GM13976 (cell line): ENCODE data around the gene RLN2.

ENCODE experiments used
- DNase-seq: peaks from one replicate; pipeline ENCODE4 v3.0.0; 2012; ENCODE audit warnings: low spot score
- CTCF ChIP-seq: IDR thresholded peaks from 2 replicates; pipeline ENCODE4 v1.5.1; 2012; ENCODE audit warnings: borderline replicate concordance, mild to moderate bottlenecking; ENCODE audit not compliant: insufficient read depth; ENCODE audit errors: extremely low read depth, missing control alignments, control extremely low read depth
- in situ Hi-C: fragments of 300-500 bp; cut with MboI; formaldehyde crosslinking; loops from one replicate; pipeline ENCODE4 v1.12.0; 2022; ENCODE audit warnings: low sequenced_read_pairs, mixed read lengths, inconsistent platforms; ENCODE audit not compliant: unreplicated experiment

Gene RLN2

GRCh38 chr9:5292141-5292540, 12.4 kb downstream of the RLN2 start:
- no peak for TF ChIP-seq CTCF
- in situ Hi-C loops = no loop called here
- DNase-seq = no peak

GRCh38 chr9:5288591-5288990, 15.9 kb downstream of the RLN2 start:
- TF ChIP-seq CTCF = no peak
- DNase-seq = no peak
- in situ Hi-C loops = no loop called here

- no peak for TF ChIP-seq CTCF
- no peak for DNase-seq
- in situ Hi-C loops = no loop called here
Measured at GRCh38 chr9:5286262-5286661, 18.3 kb downstream of the RLN2 start.

- DNase-seq = peak; percentile 24
- in situ Hi-C loops = no loop called here
- no peak for TF ChIP-seq CTCF
Measured at GRCh38 chr9:5278486-5278885, 26.0 kb downstream of the RLN2 start.

- no peak for TF ChIP-seq CTCF
- in situ Hi-C loops = no loop called here
Measured at GRCh38 chr9:5274770-5275169, 29.7 kb downstream of the RLN2 start.

GRCh38 chr9:5269249-5269715, 35.2 kb downstream of the RLN2 start:
- in situ Hi-C loops = no loop called here
- no peak for DNase-seq
- TF ChIP-seq CTCF = no peak

More at GRCh38 chr9:5274770-5275169, 29.7 kb downstream of the RLN2 start:
- DNase-seq = peak; percentile 37

- DNase-seq = no peak
- in situ Hi-C loops = no loop called here
Measured at GRCh38 chr9:5265939-5266338, 38.6 kb downstream of the RLN2 start.

More at GRCh38 chr9:5265939-5266338, 38.6 kb downstream of the RLN2 start:
- TF ChIP-seq CTCF = no peak
